Measurements from ENCODE around the gene ZNF207. TPM values are rescaled to one million over a fixed set of nuclear protein-coding genes. Genes with fewer than 3 reads are reported as not detected.

The ZNF207 gene
- total and polyA plus RNA-seq, 4 donors = 38.3 to 142 (median 56.8) TPM

- TF ChIP-seq MAX (IDR thresholded peaks at IDR 0.05) (no peak), RXRA (IDR thresholded peaks at IDR 0.05) (no peak), FOXA2 (IDR thresholded peaks at IDR 0.05) (no peak), RAD21 (IDR thresholded peaks at IDR 0.05) (no peak), YY1 (IDR thresholded peaks at IDR 0.05) (no peak), GABPA (IDR thresholded peaks at IDR 0.05 in 1 of 2, conservative IDR thresholded peaks at IDR 0.05 in 1 of 2) (no peak), NR2F2 (IDR thresholded peaks at IDR 0.05) (no peak), ATF3 (IDR thresholded peaks at IDR 0.05) (no peak), FOXA1 (IDR thresholded peaks at IDR 0.05) (no peak)
These were observed 18.5 kb upstream of the ZNF207 start (continued) for GRCh38 chr17:32331243-32332040.

- Histone ChIP-seq H3K27me3 (ENCODE audit: control insufficient read depth in 4 of 4, insufficient read depth in 4 of 4, low read length in 3 of 4) (no peaks in the 10 kb centered on the region), H3K9me3 (ENCODE audit: control insufficient read depth in 4 of 4, low read length in 3 of 4) (no peaks in the 10 kb centered on the region), H3K9ac (ENCODE audit: low read depth in 1 of 2, low read length in 2 of 2) (no peak overlapping the region), H3K27ac (ENCODE audit: low read depth in 1 of 2, low read length in 2 of 2) (no peak overlapping the region), H3K4me3 (ENCODE audit: low read depth in 1 of 3, low read length in 3 of 3) (no peak overlapping the region), H3K36me3 (ENCODE audit: control insufficient read depth in 4 of 4, insufficient read depth in 3 of 4, low read depth in 1 of 4, low read length in 3 of 4) (peaks cover 7 to 28% (median 18%) of the 10 kb centered on the region in 4 donors), H3K4me1 (ENCODE audit: control insufficient read depth in 4 of 4, insufficient read depth in 4 of 4, low read length in 3 of 4) (no peaks in the 10 kb centered on the region)
- TF ChIP-seq MAX (IDR thresholded peaks at IDR 0.05) = no peak
- TF ChIP-seq CTCF (IDR thresholded peaks at IDR 0.05; ENCODE audit: low read depth, low read length, missing input control) = no peak
- no peak for TF ChIP-seq GABPA (IDR thresholded peaks at IDR 0.05 in 1 of 2, conservative IDR thresholded peaks at IDR 0.05 in 1 of 2)
- no peak for TF ChIP-seq FOXA2 (IDR thresholded peaks at IDR 0.05)
- TF ChIP-seq FOXA1 (IDR thresholded peaks at IDR 0.05) = no peak
- TF ChIP-seq JUND (IDR thresholded peaks at IDR 0.05) = no peak
- TF ChIP-seq NR2F2 (IDR thresholded peaks at IDR 0.05) = no peak
- no peak for TF ChIP-seq REST (IDR thresholded peaks at IDR 0.05)
- no peak for TF ChIP-seq EGR1 (IDR thresholded peaks at IDR 0.05; ENCODE audit: low read depth in 2 of 2)
- no peak for TF ChIP-seq ATF3 (IDR thresholded peaks at IDR 0.05)
- TF ChIP-seq HNF4A (conservative IDR thresholded peaks at IDR 0.05) = no peak
- no peak for TF ChIP-seq HNF4G (IDR thresholded peaks at IDR 0.05)
- no peak for TF ChIP-seq TAF1 (conservative IDR thresholded peaks at IDR 0.05)
- TF ChIP-seq YY1 (IDR thresholded peaks at IDR 0.05) = no peak
- no peak for TF ChIP-seq RXRA (IDR thresholded peaks at IDR 0.05)
- no peak for TF ChIP-seq SP1 (IDR thresholded peaks at IDR 0.05)
- TF ChIP-seq RAD21 (IDR thresholded peaks at IDR 0.05) = no peak
- 93% methylated on average over 2 of the region's 2 CpGs for WGBS
- DNase-seq (ENCODE audit: low spot score) = no peak
These were observed 16.8 kb upstream of the ZNF207 start for GRCh38 chr17:32333187-32333586.
